Spleen (tissue), 7 donors: ENCODE measurements around the gene LOXL4.

Experiments used
- POLR2A ChIP-seq, 3 donors: fragments of 450-650 bp; IDR thresholded peaks; one replicate each; pipeline ENCODE4 v1.5.1; 2017; ENCODE audit warnings: antibody characterized with exemption in 3 of 3, mild to moderate bottlenecking in 1 of 3
- POLR2AphosphoS5 ChIP-seq, 3 donors: sonication (generic); formaldehyde crosslinking; IDR thresholded peaks; one replicate each; pipeline ENCODE4 v1.5.1; 2017; ENCODE audit warnings: antibody characterized with exemption in 3 of 3
- TF ChIP-seq, protein P1 (sequence below), 11 experiments: fragments of 200-600 bp in 7 of 11; fragments of 450-650 bp in 4 of 11; sonication (generic) in 4 of 11; IDR thresholded peaks in 8 of 11; conservative IDR thresholded peaks in 3 of 11; 1 replicate in 7 of 11; 2 replicates in 4 of 11; pipeline versions ENCODE4 v1.4.0 to v1.8.0; 2016 to 2021; ENCODE audit warnings: antibody characterized with exemption in 11 of 11, inconsistent platforms in 4 of 11, mild to moderate bottlenecking in 1 of 11
- donor health status: DM: no; HTN: no; CAD: no; lungs with moderate emphysema.
- donor health status: DM: no; HTN: no; CAD: no.
- donor health status: DM: no; HTN: no; CAD: no.

DNA sequence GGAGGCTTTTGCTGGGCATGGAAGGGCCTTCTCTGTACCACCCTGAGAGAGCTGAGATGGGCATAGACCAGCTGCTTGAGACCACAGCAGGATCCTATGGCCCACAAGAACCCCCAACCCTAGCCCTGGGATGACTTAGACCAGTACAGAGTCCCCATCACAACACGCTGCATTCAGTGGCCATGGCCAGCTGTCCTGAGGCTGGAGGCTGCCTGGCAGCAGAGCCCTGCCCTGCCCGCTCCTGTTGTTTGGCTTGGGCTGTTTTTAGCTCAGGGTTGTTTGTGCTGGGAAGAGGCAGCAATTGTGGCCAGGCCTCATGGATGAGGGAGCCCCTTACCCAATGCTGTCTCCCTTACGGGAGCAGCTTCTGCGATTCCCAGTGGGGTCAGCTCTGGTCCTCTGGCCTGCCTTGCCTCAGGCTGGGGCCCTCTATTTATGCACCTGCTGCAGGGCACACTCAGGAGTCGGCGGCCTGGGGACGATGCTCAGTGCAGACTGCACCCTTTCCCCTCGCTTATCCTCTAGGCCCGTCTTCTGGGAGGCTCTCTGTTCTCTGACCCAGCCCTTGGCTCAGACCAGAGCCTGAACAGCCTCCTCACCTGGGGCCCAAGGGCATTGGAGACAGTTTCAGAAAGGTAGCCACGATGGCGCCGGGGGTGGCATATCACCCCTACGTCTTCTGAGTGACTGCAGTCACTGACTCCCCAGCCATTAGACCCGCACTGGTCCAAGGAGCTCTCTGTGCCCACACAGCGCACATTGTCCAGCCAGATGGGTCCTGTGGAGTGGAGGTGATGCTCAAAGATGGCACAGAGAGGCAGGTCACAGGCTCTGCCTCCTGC lies 6.3 kb downstream of the LOXL4 start:
- TF ChIP-seq, protein P1, sequence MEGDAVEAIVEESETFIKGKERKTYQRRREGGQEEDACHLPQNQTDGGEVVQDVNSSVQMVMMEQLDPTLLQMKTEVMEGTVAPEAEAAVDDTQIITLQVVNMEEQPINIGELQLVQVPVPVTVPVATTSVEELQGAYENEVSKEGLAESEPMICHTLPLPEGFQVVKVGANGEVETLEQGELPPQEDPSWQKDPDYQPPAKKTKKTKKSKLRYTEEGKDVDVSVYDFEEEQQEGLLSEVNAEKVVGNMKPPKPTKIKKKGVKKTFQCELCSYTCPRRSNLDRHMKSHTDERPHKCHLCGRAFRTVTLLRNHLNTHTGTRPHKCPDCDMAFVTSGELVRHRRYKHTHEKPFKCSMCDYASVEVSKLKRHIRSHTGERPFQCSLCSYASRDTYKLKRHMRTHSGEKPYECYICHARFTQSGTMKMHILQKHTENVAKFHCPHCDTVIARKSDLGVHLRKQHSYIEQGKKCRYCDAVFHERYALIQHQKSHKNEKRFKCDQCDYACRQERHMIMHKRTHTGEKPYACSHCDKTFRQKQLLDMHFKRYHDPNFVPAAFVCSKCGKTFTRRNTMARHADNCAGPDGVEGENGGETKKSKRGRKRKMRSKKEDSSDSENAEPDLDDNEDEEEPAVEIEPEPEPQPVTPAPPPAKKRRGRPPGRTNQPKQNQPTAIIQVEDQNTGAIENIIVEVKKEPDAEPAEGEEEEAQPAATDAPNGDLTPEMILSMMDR (IDR thresholded peaks at IDR 0.05 in 8 of 11, conservative IDR thresholded peaks at IDR 0.05 in 3 of 11), result no peak
- TF ChIP-seq POLR2A (IDR thresholded peaks at IDR 0.05), result no peak
- TF ChIP-seq POLR2AphosphoS5 (IDR thresholded peaks at IDR 0.05), result no peak
